HG03575 (cell line): ENCODE results near the gene GNAT1.

Experiments
- ATAC-seq: cut with Tn5 transposase; IDR thresholded peaks from one replicate; pipeline ENCODE4 v1.9.1; 2021; ENCODE audit not compliant: unreplicated experiment, insufficient number of reproducible peaks, low FRiP score; ENCODE audit errors: extremely low read depth

GNAT1 gene

GRCh38 chr3:50161320-50161719, 30.1 kb upstream of the GNAT1 start:
- ATAC-seq, result no peak

GRCh38 chr3:50162034-50162883, 29.2 kb upstream of the GNAT1 start:
- no peak for ATAC-seq

- no peak for ATAC-seq
These were observed 27.6 kb upstream of the GNAT1 start for GRCh38 chr3:50163572-50164455.

- no peak for ATAC-seq
These were observed 26.9 kb upstream of the GNAT1 start for GRCh38 chr3:50164481-50164880.

GRCh38 chr3:50164984-50165909, 26.2 kb upstream of the GNAT1 start:
- no peak for ATAC-seq

GRCh38 chr3:50165910-50166538, 25.4 kb upstream of the GNAT1 start:
- no peak for ATAC-seq

- ATAC-seq, result no peak
These were observed 24.8 kb upstream of the GNAT1 start for GRCh38 chr3:50166620-50167019.

GRCh38 chr3:50167069-50167840, 24.2 kb upstream of the GNAT1 start:
- no peak for ATAC-seq

- no peak for ATAC-seq
These were observed 23.6 kb upstream of the GNAT1 start for GRCh38 chr3:50167841-50168209.

- no peak for ATAC-seq
These were observed 23.0 kb upstream of the GNAT1 start for GRCh38 chr3:50168388-50168787.

- ATAC-seq, result no peak
These were observed 22.6 kb upstream of the GNAT1 start for GRCh38 chr3:50168791-50169190.

- ATAC-seq, result no peak
These were observed 22.1 kb upstream of the GNAT1 start for GRCh38 chr3:50169232-50169832.

- no peak for ATAC-seq
These were observed 21.6 kb upstream of the GNAT1 start for GRCh38 chr3:50169858-50170257.

GRCh38 chr3:50170689-50171088, 20.7 kb upstream of the GNAT1 start:
- ATAC-seq, result no peak

GRCh38 chr3:50171540-50172301, 19.7 kb upstream of the GNAT1 start:
- no peak for ATAC-seq

GRCh38 chr3:50172626-50173220, 18.7 kb upstream of the GNAT1 start:
- no peak for ATAC-seq
